ENCODE measurements around the gene CARD19. TPM values are rescaled to one million over a fixed set of nuclear protein-coding genes. Genes with fewer than 3 reads are reported as not detected.
"Not testable (repeated sequence)": the region's sequence is repeated elsewhere in the genome, so short reads cannot be mapped to it uniquely, and the experiment has no call there.

Gene CARD19
- total and polyA plus RNA-seq, 2 experiments from 2014 or later, result 37.5 to 47.3 TPM

GRCh38 chr9:93139365-93140182 lies 43.6 kb downstream of the CARD19 start:
- Histone ChIP-seq H3K27ac (no peak overlapping the region), H3K9me3 (ENCODE audit: low read depth) (no peaks in the 10 kb centered on the region), H3K36me3 (no peaks in the 10 kb centered on the region), H3K27me3 (no peaks in the 10 kb centered on the region), H3K4me1 (ENCODE audit: low read depth) (no peaks in the 10 kb centered on the region), H3K4me3 (no peak overlapping the region)
- DNase-seq (ENCODE audit: low read depth in 1 of 2, low spot score in 1 of 2), result no peak
- TF ChIP-seq, protein P1, sequence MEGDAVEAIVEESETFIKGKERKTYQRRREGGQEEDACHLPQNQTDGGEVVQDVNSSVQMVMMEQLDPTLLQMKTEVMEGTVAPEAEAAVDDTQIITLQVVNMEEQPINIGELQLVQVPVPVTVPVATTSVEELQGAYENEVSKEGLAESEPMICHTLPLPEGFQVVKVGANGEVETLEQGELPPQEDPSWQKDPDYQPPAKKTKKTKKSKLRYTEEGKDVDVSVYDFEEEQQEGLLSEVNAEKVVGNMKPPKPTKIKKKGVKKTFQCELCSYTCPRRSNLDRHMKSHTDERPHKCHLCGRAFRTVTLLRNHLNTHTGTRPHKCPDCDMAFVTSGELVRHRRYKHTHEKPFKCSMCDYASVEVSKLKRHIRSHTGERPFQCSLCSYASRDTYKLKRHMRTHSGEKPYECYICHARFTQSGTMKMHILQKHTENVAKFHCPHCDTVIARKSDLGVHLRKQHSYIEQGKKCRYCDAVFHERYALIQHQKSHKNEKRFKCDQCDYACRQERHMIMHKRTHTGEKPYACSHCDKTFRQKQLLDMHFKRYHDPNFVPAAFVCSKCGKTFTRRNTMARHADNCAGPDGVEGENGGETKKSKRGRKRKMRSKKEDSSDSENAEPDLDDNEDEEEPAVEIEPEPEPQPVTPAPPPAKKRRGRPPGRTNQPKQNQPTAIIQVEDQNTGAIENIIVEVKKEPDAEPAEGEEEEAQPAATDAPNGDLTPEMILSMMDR (IDR thresholded peaks at IDR 0.05; ENCODE audit: low read depth, low read length), result no peak

GRCh38 chr9:93141771-93142483 lies 45.9 kb downstream of the CARD19 start:
- H3K36me3 ChIP-seq, result no peaks in the 10 kb centered on the region
- no peaks in the 10 kb centered on the region for H3K27me3 ChIP-seq
- H3K9me3 ChIP-seq (ENCODE audit: low read depth), result no peaks in the 10 kb centered on the region
- DNase-seq (ENCODE audit: low read depth in 1 of 2, low spot score in 1 of 2), result no peak
- no peak overlapping the region for H3K27ac ChIP-seq
- H3K4me1 ChIP-seq (ENCODE audit: low read depth), result no peaks in the 10 kb centered on the region
- TF ChIP-seq, protein P1 (IDR thresholded peaks at IDR 0.05; ENCODE audit: low read depth, low read length), result no peak
- H3K4me3 ChIP-seq, result no peak overlapping the region

- H3K27ac ChIP-seq, result no peak overlapping the region
- DNase-seq (ENCODE audit: low read depth in 1 of 2, low spot score in 1 of 2), result no peak
- no peaks in the 10 kb centered on the region for H3K27me3 ChIP-seq
- no peaks in the 10 kb centered on the region for H3K9me3 ChIP-seq (ENCODE audit: low read depth)
- no peaks in the 10 kb centered on the region for H3K4me1 ChIP-seq (ENCODE audit: low read depth)
- TF ChIP-seq, protein P1 (IDR thresholded peaks at IDR 0.05; ENCODE audit: low read depth, low read length), result no peak
- H3K36me3 ChIP-seq, result no peaks in the 10 kb centered on the region
- H3K4me3 ChIP-seq, result no peak overlapping the region
Observed at GRCh38 chr9:93143830-93144530, 48.0 kb downstream of the CARD19 start.

- not testable (repeated sequence) for H3K9me3 ChIP-seq (ENCODE audit: low read depth); H3K27me3 ChIP-seq; H3K4me1 ChIP-seq (ENCODE audit: low read depth); H3K36me3 ChIP-seq; H3K27ac ChIP-seq; DNase-seq (ENCODE audit: low read depth in 1 of 2, low spot score in 1 of 2); H3K4me3 ChIP-seq
Observed at GRCh38 chr9:93146696-93147095, 50.7 kb downstream of the CARD19 start.

- Histone ChIP-seq H3K36me3 (no peaks in the 10 kb centered on the region), H3K9me3 (ENCODE audit: low read depth) (no peaks in the 10 kb centered on the region), H3K27ac (no peak overlapping the region), H3K4me3 (no peak overlapping the region), H3K27me3 (no peaks in the 10 kb centered on the region), H3K4me1 (ENCODE audit: low read depth) (no peaks in the 10 kb centered on the region)
- no peak for DNase-seq (ENCODE audit: low read depth in 1 of 2, low spot score in 1 of 2)
- TF ChIP-seq, protein P1 (IDR thresholded peaks at IDR 0.05; ENCODE audit: low read depth, low read length), result no peak
Observed at GRCh38 chr9:93147632-93148031, 51.6 kb downstream of the CARD19 start.
